ENCODE measurements around the gene CRIP2.

Gene CRIP2

GRCh38 chr14:105445290-105445689 is 29.3 kb upstream of the CRIP2 start:
- no peak for DNase-seq

GRCh38 chr14:105445901-105446845 is 28.4 kb upstream of the CRIP2 start:
- DNase-seq: no peak

- no peak for DNase-seq
These were observed 27.6 kb upstream of the CRIP2 start for GRCh38 chr14:105446971-105447370.

- DNase-seq: no peak
These were observed 26.7 kb upstream of the CRIP2 start for GRCh38 chr14:105447651-105448640.

- DNase-seq: peak; percentile 70
These were observed 25.9 kb upstream of the CRIP2 start for GRCh38 chr14:105448706-105449111.

GRCh38 chr14:105449276-105450122 is 25.1 kb upstream of the CRIP2 start:
- DNase-seq: no peak

- no peak for DNase-seq
These were observed 24.5 kb upstream of the CRIP2 start for GRCh38 chr14:105450123-105450505.

- no peak for DNase-seq
These were observed 23.5 kb upstream of the CRIP2 start for GRCh38 chr14:105450864-105451720.

- no peak for DNase-seq
These were observed 21.7 kb upstream of the CRIP2 start for GRCh38 chr14:105452963-105453362.

- no peak for DNase-seq
These were observed 20.8 kb upstream of the CRIP2 start for GRCh38 chr14:105453847-105454246.

GRCh38 chr14:105455086-105455640 is 19.5 kb upstream of the CRIP2 start:
- DNase-seq: no peak

GRCh38 chr14:105455766-105456660 is 18.6 kb upstream of the CRIP2 start:
- no peak for DNase-seq

- DNase-seq: no peak
These were observed 17.6 kb upstream of the CRIP2 start for GRCh38 chr14:105456736-105457617.

GRCh38 chr14:105458010-105458409 is 16.6 kb upstream of the CRIP2 start:
- DNase-seq: no peak

GRCh38 chr14:105458571-105458970 is 16.1 kb upstream of the CRIP2 start:
- DNase-seq: no peak

- DNase-seq: no peak
These were observed 14.5 kb upstream of the CRIP2 start for GRCh38 chr14:105460116-105460515.

GRCh38 chr14:105460616-105461015 is 14.0 kb upstream of the CRIP2 start:
- no peak for DNase-seq

GRCh38 chr14:105461903-105462302 is 12.7 kb upstream of the CRIP2 start:
- no peak for DNase-seq

- no peak for DNase-seq
These were observed 10.1 kb upstream of the CRIP2 start for GRCh38 chr14:105464501-105464900.

All from activated naive CD4-positive, alpha-beta T cell treated with Interleukin-2 at 50 U/mL for 16 hours (primary cell).